ENCODE results near the gene PDC. TPM values are rescaled to one million over a fixed set of nuclear protein-coding genes. Genes with fewer than 3 reads are reported as not detected.

PDC gene
- total RNA-seq, 1 experiment from 2014 or later = not detected

- TF ChIP-seq CTCF (IDR thresholded peaks at IDR 0.05; ENCODE audit: insufficient read depth in 1 of 2, low read depth in 1 of 2, low read length in 1 of 2, severe bottlenecking in 1 of 2, unreplicated experiment in 1 of 2) = no peak
- Histone ChIP-seq H3K4me1 (no peaks in the 10 kb centered on the region), H3K9me3 (no peaks in the 10 kb centered on the region; the same call in 1 of the 2 replicates), H3K27me3 (replicated peaks; ENCODE audit: control insufficient read depth, insufficient read depth, low read length) (no peaks in the 10 kb centered on the region), H3K4me3 (ENCODE audit: low read depth, low read length) (no peak overlapping the region), H3K36me3 (ENCODE audit: control insufficient read depth, insufficient read depth, low read length) (no peaks in the 10 kb centered on the region)
- no peaks in the 10 kb centered on the region for H3K4me1 Mint-ChIP-seq (ENCODE audit: low read depth, unreplicated experiment)
- H3K27ac Mint-ChIP-seq (ENCODE audit: unreplicated experiment) = no peak overlapping the region
- H3K9me3 Mint-ChIP-seq (ENCODE audit: unreplicated experiment) = no peaks in the 10 kb centered on the region
- ChIA-PET POLR2A (no interaction called here), CTCF (no interaction called here)
- intact Hi-C loops (cut with micrococcal nuclease; ENCODE audit: unreplicated experiment) = no loop called here
- DNase-seq = no peak
- H3K27me3 Mint-ChIP-seq (ENCODE audit: insufficient read depth, unreplicated experiment) = no peaks in the 10 kb centered on the region
- BruUV-seq (replicated peaks) = no TSS peak
- H3K4me3 Mint-ChIP-seq (ENCODE audit: unreplicated experiment) = no peak overlapping the region
- no peaks in the 10 kb centered on the region for H3K36me3 Mint-ChIP-seq (ENCODE audit: insufficient read depth, unreplicated experiment)
Measured at GRCh38 chr1:186456729-186457255, 4.1 kb downstream of the PDC start.

GRCh38 chr1:186454981-186455380 lies 5.9 kb downstream of the PDC start:
- Mint-ChIP-seq H3K4me1 (ENCODE audit: low read depth, unreplicated experiment) (no peaks in the 10 kb centered on the region), H3K9me3 (ENCODE audit: unreplicated experiment) (no peaks in the 10 kb centered on the region), H3K27me3 (ENCODE audit: insufficient read depth, unreplicated experiment) (no peaks in the 10 kb centered on the region), H3K27ac (ENCODE audit: unreplicated experiment) (no peak overlapping the region), H3K36me3 (ENCODE audit: insufficient read depth, unreplicated experiment) (no peaks in the 10 kb centered on the region), H3K4me3 (ENCODE audit: unreplicated experiment) (no peak overlapping the region)
- Histone ChIP-seq H3K9me3 (no peaks in the 10 kb centered on the region), H3K4me1 (no peaks in the 10 kb centered on the region), H3K27me3 (replicated peaks; ENCODE audit: control insufficient read depth, insufficient read depth, low read length) (no peaks in the 10 kb centered on the region), H3K4me3 (ENCODE audit: low read depth, low read length) (no peak overlapping the region), H3K36me3 (ENCODE audit: control insufficient read depth, insufficient read depth, low read length) (no peaks in the 10 kb centered on the region)
- no peak for DNase-seq
- intact Hi-C loops (cut with micrococcal nuclease; ENCODE audit: unreplicated experiment) = no loop called here
- ChIA-PET POLR2A (no interaction called here), CTCF (no interaction called here)
- no peak for TF ChIP-seq CTCF (IDR thresholded peaks at IDR 0.05; ENCODE audit: insufficient read depth in 1 of 2, low read depth in 1 of 2, low read length in 1 of 2, severe bottlenecking in 1 of 2, unreplicated experiment in 1 of 2)
- no TSS peak for BruUV-seq (replicated peaks)

GRCh38 chr1:186446152-186446551 lies 14.8 kb downstream of the PDC start:
- Mint-ChIP-seq H3K4me3 (ENCODE audit: unreplicated experiment) (no peak overlapping the region), H3K36me3 (ENCODE audit: insufficient read depth, unreplicated experiment) (no peaks in the 10 kb centered on the region), H3K4me1 (ENCODE audit: low read depth, unreplicated experiment) (peaks cover 12% of the 10 kb centered on the region), H3K27ac (ENCODE audit: unreplicated experiment) (no peak overlapping the region), H3K27me3 (ENCODE audit: insufficient read depth, unreplicated experiment) (no peaks in the 10 kb centered on the region), H3K9me3 (ENCODE audit: unreplicated experiment) (no peaks in the 10 kb centered on the region)
- Histone ChIP-seq H3K36me3 (ENCODE audit: control insufficient read depth, insufficient read depth, low read length) (no peaks in the 10 kb centered on the region), H3K4me1 (peaks cover 10% of the 10 kb centered on the region; the same call in 1 of the 2 replicates), H3K4me3 (ENCODE audit: low read depth, low read length) (no peak overlapping the region), H3K9me3 (no peaks in the 10 kb centered on the region), H3K27me3 (replicated peaks; ENCODE audit: control insufficient read depth, insufficient read depth, low read length) (no peaks in the 10 kb centered on the region)
- intact Hi-C loops (cut with micrococcal nuclease; ENCODE audit: unreplicated experiment) = no loop called here
- ChIA-PET CTCF (no interaction called here), POLR2A (no interaction called here)
- BruUV-seq (replicated peaks) = no TSS peak
- no peak for DNase-seq
- TF ChIP-seq CTCF (IDR thresholded peaks at IDR 0.05; ENCODE audit: insufficient read depth in 1 of 2, low read depth in 1 of 2, low read length in 1 of 2, severe bottlenecking in 1 of 2, unreplicated experiment in 1 of 2) = no peak
